Measurements from ENCODE around the gene PDXK. TPM values are rescaled to one million over a fixed set of nuclear protein-coding genes. Genes with fewer than 3 reads are reported as not detected.

Gene PDXK
- total and polyA plus RNA-seq, 2 donors (not counting 3 experiments of a cell fraction or from before 2014, with no cell fraction given), result 44.2 to 59.1 TPM

DNA sequence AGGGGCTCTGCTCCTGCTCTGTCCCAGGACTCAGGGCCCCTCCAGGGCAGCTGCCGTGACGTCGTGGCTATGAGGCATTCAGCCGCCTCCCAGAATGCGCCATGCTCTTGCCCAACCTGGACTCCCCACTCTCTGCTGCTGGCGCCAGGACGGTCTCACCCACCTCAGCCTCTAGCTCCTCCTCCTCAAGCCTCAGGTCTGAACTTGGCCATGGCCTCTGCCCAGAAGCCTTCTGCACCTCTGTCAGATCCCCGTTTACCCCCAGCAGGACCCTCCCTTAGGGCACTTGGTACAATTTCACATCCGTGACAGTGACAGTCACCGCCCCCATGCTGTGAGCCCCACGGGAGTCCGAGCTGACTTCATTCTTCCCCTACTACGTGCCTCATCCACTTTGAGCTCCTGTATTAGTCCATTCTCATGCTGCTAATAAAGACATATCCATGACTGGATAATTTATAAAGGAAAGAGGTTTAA lies 52.3 kb downstream of the PDXK start:
- H3K27ac ChIP-seq (ENCODE audit: insufficient read depth, low read depth, low read length), result no peak overlapping the region
- ChIA-PET POLR2A (no interaction called here), CTCF (interaction anchor here (1.3 kb wide), 1 partner anchor 45 kb away, joined by 3 read pairs; no protein-coding TSS in a partner anchor)
- H3K79me2 ChIP-seq (ENCODE audit: control insufficient read depth, insufficient read depth, low read length), result peaks cover 18% of the 10 kb centered on the region
- no peak overlapping the region for H3K4me3 ChIP-seq (replicated peaks in 1 of 3; ENCODE audit: insufficient read depth in 1 of 3, low read depth in 1 of 3, low read length in 3 of 3)
- no peak overlapping the region for H3K4me2 ChIP-seq (ENCODE audit: insufficient read depth, low read length)
- no peaks in the 10 kb centered on the region for H4K20me1 ChIP-seq (replicated peaks; ENCODE audit: control insufficient read depth, extremely low read depth, insufficient read depth, low read length)
- no TSS peak for BruUV-seq (replicated peaks)
- H2AFZ ChIP-seq (ENCODE audit: low read depth, low read length), result no peak overlapping the region
- DNase-seq (ENCODE audit: low read depth, low spot score) (no peak), FAIRE-seq (no peak)
- H3K9ac ChIP-seq (replicated peaks; ENCODE audit: extremely low read depth, insufficient read depth, low read length), result no peak overlapping the region
- no peaks in the 10 kb centered on the region for H3K9me1 ChIP-seq (replicated peaks; ENCODE audit: control insufficient read depth, extremely low read depth, insufficient read depth, low read length)
- dilution Hi-C loops (cut with MboI; ENCODE audit: extremely low pct_ligation_motif_present, low sequenced_read_pairs) (no loop called here), intact Hi-C loops (cut with micrococcal nuclease) (loop anchor here (10.0 kb wide), 1 partner anchor 106 kb away; no protein-coding TSS in a partner anchor)
- no peak for TF ChIP-seq EZH2 (IDR thresholded peaks at IDR 0.05; ENCODE audit: borderline replicate concordance, low read depth, low read length, severe bottlenecking)
- TF ChIP-seq FOS (IDR thresholded peaks at IDR 0.05; ENCODE audit: borderline replicate concordance, insufficient read depth, low read length), result no peak
- TF ChIP-seq POLR2AphosphoS5 (IDR thresholded peaks at IDR 0.05; ENCODE audit: insufficient read depth, low read depth, low read length), result no peak
- H3K4me1 ChIP-seq (ENCODE audit: control insufficient read depth, extremely low read depth, insufficient read depth, low read length), result peaks cover 17% of the 10 kb centered on the region
- peaks cover 3 to 10% of the 10 kb centered on the region in 2 experiments for H3K36me3 ChIP-seq (ENCODE audit: control insufficient read depth in 2 of 2, extremely low read depth in 1 of 2, insufficient read depth in 2 of 2, low read length in 2 of 2)
- no peaks in the 10 kb centered on the region for H3K27me3 ChIP-seq (ENCODE audit: control insufficient read depth in 2 of 2, insufficient read depth in 2 of 2, low read length in 2 of 2)
- no peaks in the 10 kb centered on the region for H3K9me3 ChIP-seq (replicated peaks; ENCODE audit: control insufficient read depth, insufficient read depth, low read length)

DNA sequence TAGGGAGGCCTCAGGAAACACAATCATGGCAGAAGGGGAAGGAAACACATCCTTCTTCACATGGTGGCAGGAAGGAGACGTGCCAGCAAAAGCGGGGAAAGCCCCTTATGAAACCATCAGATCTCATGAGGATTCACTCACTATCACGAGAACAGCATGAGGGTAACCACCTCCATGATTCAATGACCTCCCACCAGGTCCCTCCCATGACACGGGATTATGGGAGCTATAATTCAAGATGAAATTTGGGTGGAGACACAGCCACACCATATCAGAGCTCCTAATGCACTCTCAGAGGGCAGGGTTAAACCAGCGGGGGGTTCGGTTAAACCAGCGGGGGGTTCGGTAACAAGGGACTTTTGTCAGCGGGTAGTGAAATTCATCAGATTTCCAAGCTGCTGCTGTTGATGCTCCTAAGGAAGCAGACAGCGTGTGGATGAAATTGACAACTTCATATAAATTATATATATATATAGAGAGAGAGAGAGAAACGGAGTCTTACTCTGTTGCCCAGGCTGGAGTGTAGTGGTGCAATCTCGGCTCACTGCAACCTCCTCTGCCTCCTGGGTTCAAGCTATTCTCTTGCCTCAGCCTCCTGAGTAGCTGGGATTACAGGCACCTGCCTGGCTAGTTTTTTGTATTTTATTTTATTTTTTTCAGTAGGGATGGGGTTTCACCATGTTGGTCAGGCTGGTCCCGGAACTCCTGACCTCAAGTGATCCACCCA lies 52.9 kb downstream of the PDXK start:
- POLR2A ChIA-PET, result no interaction called here
- Histone ChIP-seq H3K36me3 (ENCODE audit: control insufficient read depth in 2 of 2, extremely low read depth in 1 of 2, insufficient read depth in 2 of 2, low read length in 2 of 2) (peaks cover 3 to 10% of the 10 kb centered on the region in 2 experiments), H3K4me1 (ENCODE audit: control insufficient read depth, extremely low read depth, insufficient read depth, low read length) (peaks cover 17% of the 10 kb centered on the region), H2AFZ (ENCODE audit: low read depth, low read length) (no peak overlapping the region), H3K9me3 (replicated peaks; ENCODE audit: control insufficient read depth, insufficient read depth, low read length) (no peaks in the 10 kb centered on the region), H3K4me2 (ENCODE audit: insufficient read depth, low read length) (no peak overlapping the region), H3K27me3 (ENCODE audit: control insufficient read depth in 2 of 2, insufficient read depth in 2 of 2, low read length in 2 of 2) (no peaks in the 10 kb centered on the region), H3K79me2 (ENCODE audit: control insufficient read depth, insufficient read depth, low read length) (peaks cover 18% of the 10 kb centered on the region), H3K9me1 (replicated peaks; ENCODE audit: control insufficient read depth, extremely low read depth, insufficient read depth, low read length) (no peaks in the 10 kb centered on the region), H4K20me1 (replicated peaks; ENCODE audit: control insufficient read depth, extremely low read depth, insufficient read depth, low read length) (no peaks in the 10 kb centered on the region), H3K4me3 (replicated peaks in 1 of 3; ENCODE audit: insufficient read depth in 1 of 3, low read depth in 1 of 3, low read length in 3 of 3) (no peak overlapping the region), H3K27ac (ENCODE audit: insufficient read depth, low read depth, low read length) (no peak overlapping the region), H3K9ac (replicated peaks; ENCODE audit: extremely low read depth, insufficient read depth, low read length) (no peak overlapping the region)
- TF ChIP-seq, protein P1, sequence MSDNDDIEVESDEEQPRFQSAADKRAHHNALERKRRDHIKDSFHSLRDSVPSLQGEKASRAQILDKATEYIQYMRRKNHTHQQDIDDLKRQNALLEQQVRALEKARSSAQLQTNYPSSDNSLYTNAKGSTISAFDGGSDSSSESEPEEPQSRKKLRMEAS (IDR thresholded peaks at IDR 0.05; ENCODE audit: insufficient read depth, insufficient read length), result no peak
- TF ChIP-seq FOS (IDR thresholded peaks at IDR 0.05; ENCODE audit: borderline replicate concordance, insufficient read depth, low read length) (no peak), GATA2 (IDR thresholded peaks at IDR 0.05; ENCODE audit: insufficient read depth, insufficient read length, low read depth, low read length) (no peak), MYC (IDR thresholded peaks at IDR 0.05; ENCODE audit: low read depth, low read length) (no peak), EZH2 (IDR thresholded peaks at IDR 0.05; ENCODE audit: borderline replicate concordance, low read depth, low read length, severe bottlenecking) (no peak), POLR2AphosphoS5 (IDR thresholded peaks at IDR 0.05; ENCODE audit: insufficient read depth, low read depth, low read length) (no peak), POLR2A (IDR thresholded peaks at IDR 0.05; ENCODE audit: low read depth, low read length) (no peak)
- TF ChIP-seq, protein P2, sequence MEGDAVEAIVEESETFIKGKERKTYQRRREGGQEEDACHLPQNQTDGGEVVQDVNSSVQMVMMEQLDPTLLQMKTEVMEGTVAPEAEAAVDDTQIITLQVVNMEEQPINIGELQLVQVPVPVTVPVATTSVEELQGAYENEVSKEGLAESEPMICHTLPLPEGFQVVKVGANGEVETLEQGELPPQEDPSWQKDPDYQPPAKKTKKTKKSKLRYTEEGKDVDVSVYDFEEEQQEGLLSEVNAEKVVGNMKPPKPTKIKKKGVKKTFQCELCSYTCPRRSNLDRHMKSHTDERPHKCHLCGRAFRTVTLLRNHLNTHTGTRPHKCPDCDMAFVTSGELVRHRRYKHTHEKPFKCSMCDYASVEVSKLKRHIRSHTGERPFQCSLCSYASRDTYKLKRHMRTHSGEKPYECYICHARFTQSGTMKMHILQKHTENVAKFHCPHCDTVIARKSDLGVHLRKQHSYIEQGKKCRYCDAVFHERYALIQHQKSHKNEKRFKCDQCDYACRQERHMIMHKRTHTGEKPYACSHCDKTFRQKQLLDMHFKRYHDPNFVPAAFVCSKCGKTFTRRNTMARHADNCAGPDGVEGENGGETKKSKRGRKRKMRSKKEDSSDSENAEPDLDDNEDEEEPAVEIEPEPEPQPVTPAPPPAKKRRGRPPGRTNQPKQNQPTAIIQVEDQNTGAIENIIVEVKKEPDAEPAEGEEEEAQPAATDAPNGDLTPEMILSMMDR (IDR thresholded peaks at IDR 0.05; ENCODE audit: extremely low read depth in 1 of 2, insufficient read depth in 1 of 2, low read depth in 1 of 2, low read length in 2 of 2), result no peak
- dilution Hi-C loops (cut with MboI; ENCODE audit: extremely low pct_ligation_motif_present, low sequenced_read_pairs) (no loop called here), intact Hi-C loops (cut with micrococcal nuclease) (loop anchor here (10.0 kb wide), 1 partner anchor 107 kb away; no protein-coding TSS in a partner anchor)
- DNase-seq (ENCODE audit: low read depth, low spot score) (peak; percentile 15), FAIRE-seq (no peak)
- CTCF ChIA-PET, result interaction anchor here (1.3 kb wide), 1 partner anchor 45 kb away, joined by 3 read pairs; no protein-coding TSS in a partner anchor
- BruUV-seq (replicated peaks), result no TSS peak

All from endothelial cell of umbilical vein (primary cell).